Measurements from ENCODE around the gene FSHR.

DNA sequence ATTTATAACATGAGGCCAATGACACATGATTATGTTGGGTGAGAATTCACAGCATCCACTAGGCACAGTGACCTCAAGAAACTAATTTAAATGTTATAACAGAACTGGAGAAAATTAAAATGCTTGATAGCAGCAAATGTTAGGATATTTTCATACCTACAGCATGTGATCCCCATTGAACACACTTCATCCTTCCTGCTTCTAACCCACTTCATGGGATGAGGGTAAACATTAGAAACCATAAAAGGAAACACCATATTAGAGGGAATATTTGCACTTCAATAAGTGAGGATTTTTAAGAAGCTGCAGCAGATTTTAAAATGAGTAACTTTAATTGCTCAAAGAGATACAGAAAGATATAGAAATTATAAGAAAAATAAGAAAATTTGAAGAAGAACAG, 117.1 kb downstream of the FSHR start:
- no peak for TF ChIP-seq CTCF (IDR thresholded peaks at IDR 0.05)
- TF ChIP-seq POLR2A (IDR thresholded peaks at IDR 0.05), result no peak
- TF ChIP-seq POLR2AphosphoS5 (IDR thresholded peaks at IDR 0.05), result no peak
